NT2/D1 (cell line): ENCODE results near the gene SIK2.

Source experiments
- SUZ12 ChIP-seq: IDR thresholded peaks from 2 replicates; pipeline ENCODE4 v1.6.1; 2011; ENCODE audit not compliant: insufficient read length, insufficient read depth; ENCODE audit errors: extremely low read depth
- YY1 ChIP-seq: IDR thresholded peaks from 2 replicates; pipeline ENCODE4 v1.6.1; 2011; ENCODE audit not compliant: insufficient read length, insufficient read depth
- ZNF274 ChIP-seq: IDR thresholded peaks from 2 replicates; pipeline ENCODE4 v1.6.1; 2011; ENCODE audit warnings: mild to moderate bottlenecking, low read depth, low read length

GRCh38 chr11:111722501-111722900 lies 120.3 kb downstream of the SIK2 start:
- no peak for TF ChIP-seq YY1
- TF ChIP-seq ZNF274 = no peak
- no peak for TF ChIP-seq SUZ12
